Loucy (cell line): ENCODE measurements around the gene KRTAP17-1.

ENCODE experiments used
- H2AFZ ChIP-seq: fragments of 200-600 bp; sonication (generic); 2 replicates; pipeline ENCODE4 v1.6.0; 2016; ENCODE audit warnings: antibody characterized with exemption, mild to moderate bottlenecking, low read length, moderate library complexity
- H3F3A ChIP-seq: fragments of 200-600 bp; 2 replicates; pipeline ENCODE4 v1.6.0; 2016; ENCODE audit warnings: antibody characterized with exemption, low read depth, mild to moderate bottlenecking
- H3K27me3 ChIP-seq: fragments of 200-600 bp; sonication (generic); 2 replicates; pipeline ENCODE4 v1.6.1; 2014; ENCODE audit warnings: low read length, mild to moderate bottlenecking; ENCODE audit not compliant: insufficient read depth, poor library complexity, severe bottlenecking
- H3K36me3 ChIP-seq: fragments of 200-600 bp; sonication (generic); 2 replicates; pipeline ENCODE4 v1.6.1; 2016; ENCODE audit warnings: low read length; ENCODE audit not compliant: insufficient read depth
- H3K4me1 ChIP-seq: fragments of 200-600 bp; sonication (generic); 2 replicates; pipeline ENCODE4 v1.5.1; 2014; ENCODE audit warnings: low read length, mild to moderate bottlenecking; ENCODE audit not compliant: insufficient read depth, poor library complexity, severe bottlenecking
- H3K4me2 ChIP-seq: fragments of 200-600 bp; sonication (generic); 2 replicates; pipeline ENCODE4 v1.6.0; 2014; ENCODE audit warnings: antibody characterized with exemption, low read length, low read depth, mild to moderate bottlenecking; ENCODE audit not compliant: poor library complexity, severe bottlenecking
- H3K4me3 ChIP-seq: fragments of 200-600 bp; sonication (generic); 2 replicates; pipeline ENCODE4 v1.5.1; 2014; ENCODE audit warnings: low read length, mild to moderate bottlenecking, mixed read lengths; ENCODE audit not compliant: poor library complexity, severe bottlenecking
- H3K79me2 ChIP-seq: fragments of 200-600 bp; sonication (generic); 2 replicates; pipeline ENCODE4 v1.6.1; 2014; ENCODE audit warnings: low read length; ENCODE audit not compliant: insufficient read depth
- H3K9ac ChIP-seq: fragments of 200-600 bp; sonication (generic); 2 replicates; pipeline ENCODE4 v1.6.0; 2014; ENCODE audit warnings: mild to moderate bottlenecking, low read depth, low read length, moderate library complexity; ENCODE audit not compliant: poor library complexity, severe bottlenecking
- H3K9me2 ChIP-seq: fragments of 200-600 bp; sonication (generic); replicated peaks from 2 replicates; pipeline ENCODE4 v1.6.1; 2016; ENCODE audit warnings: low read depth, low read length, mixed read lengths
- H3K9me3 ChIP-seq: fragments of 200-600 bp; sonication (generic); 2 replicates; pipeline ENCODE4 v1.6.1; 2014; ENCODE audit warnings: mild to moderate bottlenecking, antibody characterized with exemption, low read length, low read depth; ENCODE audit not compliant: insufficient read depth
- H4K20me1 ChIP-seq: fragments of 200-600 bp; sonication (generic); 2 replicates; pipeline ENCODE4 v1.6.0; 2014; ENCODE audit warnings: antibody characterized with exemption, low read length, mild to moderate bottlenecking; ENCODE audit not compliant: insufficient read depth, poor library complexity, severe bottlenecking
- CTCF ChIP-seq: fragments of 200-600 bp; sonication (generic); conservative IDR thresholded peaks from 2 replicates; pipeline ENCODE4 v1.5.1; 2014; ENCODE audit warnings: mild to moderate bottlenecking, antibody characterized with exemption, low read length
- EZH2phosphoT487 ChIP-seq: fragments of 200-600 bp; IDR thresholded peaks from 2 replicates; pipeline ENCODE4 v1.6.1; 2018; ENCODE audit warnings: antibody characterized with exemption, mild to moderate bottlenecking, moderate library complexity, borderline replicate concordance

KRTAP17-1 gene

GRCh38 chr17:41304091-41304490 is 11.4 kb downstream of the KRTAP17-1 start:
- Histone ChIP-seq H2AFZ (no peak overlapping the region), H3K9ac (no peak overlapping the region), H4K20me1 (no peaks in the 10 kb centered on the region), H3K79me2 (no peaks in the 10 kb centered on the region), H3K27me3 (no peaks in the 10 kb centered on the region), H3K4me2 (no peak overlapping the region), H3K4me1 (peaks cover 34% of the 10 kb centered on the region), H3K9me3 (no peaks in the 10 kb centered on the region), H3F3A (peaks cover 9% of the 10 kb centered on the region), H3K36me3 (no peaks in the 10 kb centered on the region), H3K9me2 (no peaks in the 10 kb centered on the region), H3K4me3 (no peak overlapping the region)
- TF ChIP-seq EZH2phosphoT487: no peak
- TF ChIP-seq CTCF: no peak

- H3K4me3 ChIP-seq: no peak overlapping the region
- H3K9me3 ChIP-seq: no peaks in the 10 kb centered on the region
- H3K4me2 ChIP-seq: no peak overlapping the region
- no peak for TF ChIP-seq CTCF
- TF ChIP-seq EZH2phosphoT487: no peak
- no peaks in the 10 kb centered on the region for H3K27me3 ChIP-seq
- no peaks in the 10 kb centered on the region for H3K36me3 ChIP-seq
- no peaks in the 10 kb centered on the region for H3K79me2 ChIP-seq
- H3F3A ChIP-seq: peaks cover 2% of the 10 kb centered on the region; the same call in 1 of the 2 replicates
- H4K20me1 ChIP-seq: no peaks in the 10 kb centered on the region
- H3K9ac ChIP-seq: no peak overlapping the region
- no peaks in the 10 kb centered on the region for H3K9me2 ChIP-seq
- peaks cover 26% of the 10 kb centered on the region for H3K4me1 ChIP-seq
- H2AFZ ChIP-seq: no peak overlapping the region
These were observed 12.5 kb downstream of the KRTAP17-1 start for GRCh38 chr17:41302981-41303380.

- Histone ChIP-seq H3K4me3 (no peak within 1 kb of the TSS), H2AFZ (0 out of 2 replicates have a peak within 1 kb of the TSS, but pooled peaks have one; percentile 67), H3K9me3 (no peaks in the 10 kb centered on the region), H3K4me1 (peaks cover 18% of the 10 kb centered on the region), H3K79me2 (no peaks in the 10 kb centered on the region), H3K9ac (no peak within 1 kb of the TSS), H3K36me3 (no peaks in the 10 kb centered on the region), H4K20me1 (no peaks in the 10 kb centered on the region), H3F3A (no peaks in the 10 kb centered on the region), H3K27me3 (no peaks in the 10 kb centered on the region), H3K9me2 (no peaks in the 10 kb centered on the region), H3K4me2 (no peak within 1 kb of the TSS)
- no peak for TF ChIP-seq CTCF
- no peak for TF ChIP-seq EZH2phosphoT487
These were observed 13.3 kb downstream of the KRTAP17-1 start, which contains the start of gene KRTAP29-1 for GRCh38 chr17:41301916-41302901. Gene KRTAP29-1, minus strand, starts transcription at chr17:41302851. Its CDS starts 0 bp downstream, at chr17:41302851.
